Breast epithelium (tissue), 3 donors: ENCODE measurements around the gene ZNF710.

Experiments used
- CTCF ChIP-seq, 3 donors: fragments of 450-650 bp; IDR thresholded peaks; one replicate each; pipeline ENCODE4 v1.5.1; 2016 to 2017; ENCODE audit warnings: antibody characterized with exemption in 3 of 3, mild to moderate bottlenecking in 3 of 3, moderate library complexity in 3 of 3
- POLR2A ChIP-seq: fragments of 450-650 bp; IDR thresholded peaks from one replicate; pipeline ENCODE4 v1.6.1; 2016; ENCODE audit warnings: antibody characterized with exemption, mild to moderate bottlenecking, moderate library complexity
- POLR2AphosphoS5 ChIP-seq, 3 donors: sonication (generic); formaldehyde crosslinking; IDR thresholded peaks; one replicate each; pipeline ENCODE4 v1.6.1; 2017; ENCODE audit warnings: antibody characterized with exemption in 3 of 3

- no peak for TF ChIP-seq POLR2A
- TF ChIP-seq CTCF (IDR thresholded peaks at IDR 0.05) = no peak
- no peak for TF ChIP-seq POLR2AphosphoS5 (IDR thresholded peaks at IDR 0.05)
Observed at GRCh38 chr15:90003736-90004135, 2.6 kb downstream of the ZNF710 start.
